ENCODE data around the gene ARL8A. TPM values are rescaled to one million over a fixed set of nuclear protein-coding genes. Genes with fewer than 3 reads are reported as not detected.
"Not testable (repeated sequence)": the region's sequence is repeated elsewhere in the genome, so short reads cannot be mapped to it uniquely, and the experiment has no call there.

The ARL8A gene
- 10 to 100 TPM; 45.9 to 56.5 TPM for total RNA-seq

DNA sequence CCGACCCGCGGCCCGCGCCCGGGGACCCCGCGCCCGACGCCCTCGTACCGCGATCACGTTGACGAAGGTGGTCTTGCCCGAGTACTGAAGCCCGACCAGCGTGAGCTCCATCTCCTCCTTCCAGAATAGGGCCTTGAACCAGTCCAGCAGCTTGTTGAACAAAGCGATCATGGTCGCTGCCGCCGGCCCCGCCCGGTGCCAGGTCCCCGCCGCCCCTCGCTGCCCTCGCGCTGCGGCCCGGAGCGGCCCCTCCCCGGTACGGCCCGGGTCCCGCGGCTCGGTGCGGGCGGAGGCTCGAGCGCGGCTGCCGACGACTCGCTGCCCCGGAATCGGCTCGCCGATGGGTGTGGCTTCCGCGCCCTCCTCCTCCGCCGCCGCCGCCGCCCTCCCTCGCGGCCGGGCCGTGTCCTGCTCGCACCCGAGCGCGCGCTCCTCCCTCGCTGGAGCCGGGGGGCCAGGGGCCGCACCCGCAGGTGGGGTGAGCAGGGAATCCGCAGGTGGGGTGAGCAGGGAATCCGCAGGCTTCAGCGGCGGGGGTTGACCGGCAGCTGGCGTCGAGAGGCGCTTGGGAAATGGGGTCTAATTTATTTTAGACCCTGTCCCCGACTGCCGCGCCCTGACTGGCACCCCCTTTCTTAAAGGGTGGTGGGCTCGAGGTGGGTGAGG is at the start of gene ARL8A:
Gene ARL8A (minus strand): TSS at position 336 of the 666 bp plus-strand sequence. CDS start 165 bp downstream, at position 171.
- peak; percentile 79 for ATAC-seq (ENCODE audit: low read depth)
- Mint-ChIP-seq H3K4me1 (peaks cover 25% of the 10 kb centered on the region), H3K9me3 (no peaks in the 10 kb centered on the region), H3K4me3 (peak within 1 kb of the TSS; percentile 97), H3K27ac (peak within 1 kb of the TSS; percentile 88), H3K36me3 (peaks cover 3% of the 10 kb centered on the region), H3K27me3 (no peaks in the 10 kb centered on the region)
- POLR2A ChIA-PET, result interaction anchor here (2.7 to 5.9 kb wide), 3 partner anchors 10 to 20 kb away, joined by 13 to 40 read pairs (median 18); partner anchors contain the start of gene PTPN7
- peak; percentile 84 for DNase-seq

DNA sequence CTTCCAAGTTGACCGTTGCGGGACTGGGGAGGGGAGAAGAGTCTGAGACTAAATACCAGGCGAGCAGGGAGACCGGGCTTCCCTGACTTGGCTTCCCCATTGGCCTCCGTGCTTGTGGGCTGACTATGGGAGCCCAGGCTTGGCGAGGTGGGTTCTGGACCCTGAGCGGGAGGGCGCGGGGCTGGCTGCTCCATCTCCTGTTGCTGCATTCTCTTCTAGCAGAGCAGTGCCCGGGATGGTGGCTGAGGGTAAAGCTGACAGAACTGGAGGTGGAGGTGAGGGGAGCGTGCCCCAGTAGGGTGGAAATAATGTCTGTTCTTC is 49.8 kb upstream of the ARL8A start:
- no peak overlapping the region for H3K4me3 Mint-ChIP-seq
- H3K9me3 Mint-ChIP-seq, result no peaks in the 10 kb centered on the region
- no peak for DNase-seq
- peaks cover 37% of the 10 kb centered on the region for H3K27me3 Mint-ChIP-seq
- no peak for ATAC-seq (ENCODE audit: low read depth)
- H3K36me3 Mint-ChIP-seq, result no peaks in the 10 kb centered on the region
- peaks cover 15% of the 10 kb centered on the region for H3K4me1 Mint-ChIP-seq
- no peak overlapping the region for H3K27ac Mint-ChIP-seq
- POLR2A ChIA-PET, result interaction anchor here (1.5 kb wide), 1 partner anchor 18 kb away, joined by 3 read pairs; no protein-coding TSS in a partner anchor

DNA sequence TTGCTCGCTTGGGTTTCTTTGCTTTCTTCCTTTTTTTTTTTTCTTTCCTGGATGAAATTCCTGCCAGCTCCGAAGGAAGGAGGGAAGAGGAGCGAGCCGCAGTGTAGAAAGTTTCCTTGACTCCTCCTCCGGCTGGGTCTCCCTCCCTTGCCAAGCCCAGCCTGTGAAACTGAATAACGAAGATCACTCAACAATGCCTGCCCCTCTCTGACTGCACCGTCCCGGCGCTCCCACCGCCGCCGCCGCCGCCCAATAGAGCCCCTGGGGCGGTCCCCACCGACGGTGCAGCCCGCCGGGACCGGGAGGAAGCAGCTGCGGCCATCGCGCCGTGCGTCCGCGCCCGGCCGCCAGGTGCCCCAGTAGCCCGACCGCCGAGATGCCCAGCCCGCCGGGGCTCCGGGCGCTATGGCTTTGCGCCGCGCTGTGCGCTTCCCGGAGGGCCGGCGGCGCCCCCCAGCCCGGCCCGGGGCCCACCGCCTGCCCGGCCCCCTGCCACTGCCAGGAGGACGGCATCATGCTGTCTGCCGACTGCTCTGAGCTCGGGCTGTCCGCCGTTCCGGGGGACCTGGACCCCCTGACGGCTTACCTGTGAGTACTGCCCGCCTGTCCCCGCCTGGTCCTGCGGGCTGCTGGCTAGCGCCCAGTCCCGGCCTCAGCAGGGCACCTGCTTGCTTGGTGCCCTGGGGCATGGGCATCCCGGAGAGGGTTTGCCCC is 49.2 kb upstream of the ARL8A start, which contains the start of gene LGR6:
Gene LGR6 (plus strand): TSS at position 186 of the 714 bp plus-strand sequence. CDS start 191 bp downstream, at position 377.
- Mint-ChIP-seq H3K27me3 (peaks cover 35% of the 10 kb centered on the region), H3K36me3 (no peaks in the 10 kb centered on the region), H3K27ac (no peak within 1 kb of the TSS), H3K4me3 (no peak within 1 kb of the TSS), H3K9me3 (no peaks in the 10 kb centered on the region), H3K4me1 (peaks cover 12% of the 10 kb centered on the region)
- no peak for ATAC-seq (ENCODE audit: low read depth)
- POLR2A ChIA-PET, result interaction anchor here (0.7 to 1.5 kb wide), 2 partner anchors 19 to 34 kb away, joined by 3 read pairs; partner anchors contain the start of gene PTPN7
- DNase-seq, result no peak

GRCh38 chr1:202192770-202193613 is 48.5 kb upstream of the ARL8A start:
- no peaks in the 10 kb centered on the region for H3K36me3 Mint-ChIP-seq
- no peak overlapping the region for H3K4me3 Mint-ChIP-seq
- POLR2A ChIA-PET, result interaction anchor here (0.6 to 1.5 kb wide), 3 partner anchors 20 to 49 kb away, joined by 3 read pairs; partner anchors contain the start of gene PTPN7
- H3K27ac Mint-ChIP-seq, result no peak overlapping the region
- H3K27me3 Mint-ChIP-seq, result peaks cover 33% of the 10 kb centered on the region
- ATAC-seq (ENCODE audit: low read depth) (no peak), DNase-seq (peak; percentile 75)
- no peaks in the 10 kb centered on the region for H3K9me3 Mint-ChIP-seq
- peaks cover 6% of the 10 kb centered on the region for H3K4me1 Mint-ChIP-seq

GRCh38 chr1:202191391-202191790 is 46.9 kb upstream of the ARL8A start:
- DNase-seq; POLR2A ChIA-PET; H3K9me3 Mint-ChIP-seq; H3K4me1 Mint-ChIP-seq; ATAC-seq (ENCODE audit: low read depth); H3K27ac Mint-ChIP-seq; H3K36me3 Mint-ChIP-seq; H3K4me3 Mint-ChIP-seq: not testable (repeated sequence)
- peaks cover 28% of the 10 kb centered on the region for H3K27me3 Mint-ChIP-seq

DNA sequence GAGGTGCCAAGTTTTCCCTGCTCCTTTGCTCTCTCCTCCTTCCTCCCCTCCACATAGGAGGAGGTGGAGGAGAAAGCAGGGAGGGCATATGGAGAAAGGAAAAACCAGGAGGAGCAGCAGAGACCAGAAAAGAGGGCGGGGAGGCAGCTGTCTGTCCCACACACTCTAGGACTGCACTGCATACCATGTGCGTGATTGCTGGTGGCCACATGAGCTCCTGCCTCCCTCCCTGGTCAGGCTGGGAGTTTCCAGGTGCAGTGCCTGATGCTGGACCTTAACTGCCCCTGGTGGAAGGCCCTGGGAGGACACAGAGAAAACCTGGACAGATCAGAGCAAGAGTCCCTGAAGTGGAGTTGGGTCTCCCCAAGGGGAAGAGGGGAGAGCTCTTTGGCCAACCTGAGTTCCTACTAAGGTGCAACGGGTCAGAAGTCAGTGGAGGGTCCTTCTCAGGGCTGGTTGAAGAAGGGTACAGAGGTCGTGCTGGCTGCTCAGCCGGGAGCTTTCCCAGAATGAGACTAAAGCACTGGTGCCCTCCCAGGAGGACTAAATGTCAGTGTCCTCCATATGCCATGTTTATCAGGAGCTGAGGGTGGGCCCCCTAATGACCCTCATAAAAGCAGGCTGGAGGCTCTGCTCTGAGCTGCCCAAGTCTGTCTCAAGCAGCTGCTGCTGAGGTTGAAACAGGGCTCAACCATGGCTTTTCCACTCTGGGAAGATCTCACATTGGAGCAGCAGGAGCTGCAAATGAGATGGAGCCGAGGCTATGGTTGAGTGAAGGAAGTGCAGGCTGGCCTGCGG is 45.6 kb upstream of the ARL8A start:
- POLR2A ChIA-PET, result interaction anchor here (1.0 kb wide), 1 partner anchor 35 kb away, joined by 3 read pairs; no protein-coding TSS in a partner anchor
- DNase-seq (no peak), ATAC-seq (ENCODE audit: low read depth) (no peak)
- Mint-ChIP-seq H3K4me3 (no peak overlapping the region), H3K9me3 (no peaks in the 10 kb centered on the region), H3K36me3 (no peaks in the 10 kb centered on the region), H3K27ac (no peak overlapping the region), H3K4me1 (peaks cover 3% of the 10 kb centered on the region), H3K27me3 (peaks cover 16% of the 10 kb centered on the region)

GRCh38 chr1:202189001-202189790 is 44.7 kb upstream of the ARL8A start:
- Mint-ChIP-seq H3K27ac (no peak overlapping the region), H3K36me3 (no peaks in the 10 kb centered on the region), H3K9me3 (no peaks in the 10 kb centered on the region), H3K4me3 (no peak overlapping the region), H3K27me3 (peaks cover 9% of the 10 kb centered on the region), H3K4me1 (peaks cover 7% of the 10 kb centered on the region)
- ATAC-seq (ENCODE audit: low read depth) (peak; percentile 69), DNase-seq (peak; percentile 87)
- POLR2A ChIA-PET, result interaction anchor here (1.0 kb wide), 1 partner anchor 34 kb away, joined by 3 read pairs; no protein-coding TSS in a partner anchor

GRCh38 chr1:202187697-202188407 is 43.3 kb upstream of the ARL8A start:
- no peak for DNase-seq
- no peak overlapping the region for H3K4me3 Mint-ChIP-seq
- peaks cover 13% of the 10 kb centered on the region for H3K4me1 Mint-ChIP-seq
- no peak overlapping the region for H3K27ac Mint-ChIP-seq
- POLR2A ChIA-PET, result no interaction called here
- H3K9me3 Mint-ChIP-seq, result no peaks in the 10 kb centered on the region
- H3K27me3 Mint-ChIP-seq, result peaks cover 5% of the 10 kb centered on the region
- ATAC-seq (ENCODE audit: low read depth), result no peak
- H3K36me3 Mint-ChIP-seq, result no peaks in the 10 kb centered on the region

DNA sequence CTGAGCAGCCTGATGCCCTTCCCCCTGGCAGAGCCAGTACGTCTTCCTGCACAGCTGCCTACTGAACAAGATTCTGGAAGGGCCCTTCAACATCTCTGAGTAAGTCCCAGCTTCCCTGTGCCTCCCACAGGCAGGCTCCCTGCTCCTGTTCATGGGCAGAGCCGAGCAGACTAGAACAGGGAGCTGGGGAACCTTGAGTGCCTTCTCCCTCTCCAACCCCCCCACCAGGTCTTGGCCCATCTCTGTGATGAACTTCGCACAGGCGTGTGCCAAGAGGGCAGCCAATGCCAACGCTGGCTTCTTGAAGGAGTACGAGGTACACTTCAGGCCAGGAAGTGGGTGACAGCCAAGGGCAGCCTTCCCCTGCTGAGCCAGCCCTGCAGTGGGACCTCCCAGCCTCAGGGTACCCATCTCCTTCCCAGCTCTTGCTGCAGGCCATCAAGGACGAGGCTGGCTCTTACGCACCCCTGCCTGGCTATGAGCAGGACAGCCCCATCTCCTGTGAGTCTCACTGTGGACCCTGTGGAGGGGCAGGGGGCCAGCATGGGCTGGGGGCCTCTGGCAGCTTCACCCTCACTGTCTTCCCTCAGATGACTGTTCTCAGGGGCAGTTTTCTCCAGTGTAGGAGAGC is 42.6 kb upstream of the ARL8A start:
- POLR2A ChIA-PET, result interaction anchor here (1.1 kb wide), 1 partner anchor 32 kb away, joined by 3 read pairs; no protein-coding TSS in a partner anchor
- no peaks in the 10 kb centered on the region for H3K36me3 Mint-ChIP-seq
- peaks cover 13% of the 10 kb centered on the region for H3K4me1 Mint-ChIP-seq
- H3K9me3 Mint-ChIP-seq, result no peaks in the 10 kb centered on the region
- ATAC-seq (ENCODE audit: low read depth) (no peak), DNase-seq (no peak)
- H3K27me3 Mint-ChIP-seq, result peaks cover 5% of the 10 kb centered on the region
- H3K4me3 Mint-ChIP-seq, result no peak overlapping the region
- H3K27ac Mint-ChIP-seq, result peak overlapping the region; percentile 21

DNA sequence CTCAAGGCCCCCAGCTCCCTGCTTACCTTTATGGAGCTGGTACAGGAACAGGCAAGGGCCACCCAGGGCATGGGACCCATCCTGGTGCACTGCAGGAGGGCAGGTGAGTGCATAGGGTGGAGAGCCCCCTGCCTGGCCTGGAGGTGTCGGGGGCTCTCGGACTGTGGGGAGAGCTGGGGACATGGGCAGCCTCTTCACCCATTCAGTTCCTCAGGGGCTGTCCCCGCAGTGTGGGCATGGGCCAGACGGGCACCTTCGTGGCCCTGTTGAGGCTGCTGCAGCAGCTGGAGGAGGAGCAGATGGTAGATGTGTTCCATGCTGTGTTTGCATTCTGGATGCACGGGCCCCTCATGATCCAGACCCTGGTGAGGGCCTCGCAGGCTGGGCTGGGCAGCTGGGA is 41.8 kb upstream of the ARL8A start:
- Mint-ChIP-seq H3K27ac (no peak overlapping the region), H3K36me3 (no peaks in the 10 kb centered on the region), H3K9me3 (no peaks in the 10 kb centered on the region), H3K27me3 (peaks cover 5% of the 10 kb centered on the region), H3K4me3 (no peak overlapping the region), H3K4me1 (peaks cover 13% of the 10 kb centered on the region)
- POLR2A ChIA-PET, result interaction anchor here (1.1 kb wide), 1 partner anchor 31 kb away, joined by 3 read pairs; no protein-coding TSS in a partner anchor
- ATAC-seq (ENCODE audit: low read depth), result no peak
- DNase-seq, result no peak

Data from activated naive CD8-positive, alpha-beta T cell treated with anti-CD3 and anti-CD28 coated beads, Interleukin-2, amount 10 ng/mL, durations not matched to agents 7 days and 5 days (primary cell).